GM21367 (cell line): ENCODE results near the gene ATF6B.
"Not testable (repeated sequence)": the region's sequence is repeated elsewhere in the genome, so short reads cannot be mapped to it uniquely, and the experiment has no call there.

ENCODE experiments used
- ATAC-seq: cut with Tn5 transposase; IDR thresholded peaks from one replicate; pipeline ENCODE4 v1.9.1; 2021; ENCODE audit not compliant: unreplicated experiment

Gene ATF6B

DNA sequence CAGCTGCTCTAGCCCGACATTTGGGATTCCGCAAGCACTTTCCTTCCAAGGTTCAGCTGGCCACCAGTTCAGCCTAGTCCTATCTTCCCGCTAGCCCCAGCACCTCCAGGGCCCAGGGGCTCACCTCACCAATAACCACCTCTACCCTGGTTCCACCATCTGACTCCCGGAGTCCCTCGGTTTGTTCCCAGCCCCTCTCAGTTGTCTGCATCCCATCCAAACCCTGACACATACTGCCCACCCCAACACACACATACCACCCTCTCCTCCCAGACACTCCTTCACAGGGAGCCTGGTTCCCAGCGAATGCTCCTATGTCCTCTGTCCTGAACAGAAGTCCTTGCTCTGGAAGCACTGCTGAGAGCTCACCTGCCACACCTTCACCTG is 19.3 kb downstream of the ATF6B start:
- ATAC-seq, result no peak

- ATAC-seq, result no peak
Observed at GRCh38 chr6:32108094-32108627, 19.9 kb downstream of the ATF6B start.

GRCh38 chr6:32107406-32107805 is 20.6 kb downstream of the ATF6B start:
- no peak for ATAC-seq

GRCh38 chr6:32105433-32105832 is 22.6 kb downstream of the ATF6B start:
- ATAC-seq, result no peak

DNA sequence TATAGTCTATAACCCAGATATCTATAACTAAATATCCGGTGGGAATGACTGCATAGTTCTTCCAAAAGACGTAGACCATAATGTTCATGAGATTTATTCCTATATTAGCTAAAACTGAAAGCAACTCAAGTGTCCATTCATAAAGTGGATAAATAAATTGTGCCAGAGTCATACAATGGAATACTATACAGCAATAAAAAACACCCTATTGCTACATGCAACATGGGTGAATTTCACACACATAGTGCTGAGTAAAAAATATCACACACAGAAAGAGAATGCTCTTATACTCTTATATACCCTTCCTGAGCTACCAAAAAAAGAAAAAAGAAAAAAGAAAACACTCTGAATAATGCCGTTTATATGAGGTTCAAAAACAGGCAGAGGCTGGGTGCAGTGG is 25.8 kb downstream of the ATF6B start:
- no peak for ATAC-seq

GRCh38 chr6:32100251-32100650 is 27.8 kb downstream of the ATF6B start:
- ATAC-seq, result not testable (repeated sequence)

GRCh38 chr6:32097364-32097763 is 30.7 kb downstream of the ATF6B start:
- ATAC-seq, result no peak

DNA sequence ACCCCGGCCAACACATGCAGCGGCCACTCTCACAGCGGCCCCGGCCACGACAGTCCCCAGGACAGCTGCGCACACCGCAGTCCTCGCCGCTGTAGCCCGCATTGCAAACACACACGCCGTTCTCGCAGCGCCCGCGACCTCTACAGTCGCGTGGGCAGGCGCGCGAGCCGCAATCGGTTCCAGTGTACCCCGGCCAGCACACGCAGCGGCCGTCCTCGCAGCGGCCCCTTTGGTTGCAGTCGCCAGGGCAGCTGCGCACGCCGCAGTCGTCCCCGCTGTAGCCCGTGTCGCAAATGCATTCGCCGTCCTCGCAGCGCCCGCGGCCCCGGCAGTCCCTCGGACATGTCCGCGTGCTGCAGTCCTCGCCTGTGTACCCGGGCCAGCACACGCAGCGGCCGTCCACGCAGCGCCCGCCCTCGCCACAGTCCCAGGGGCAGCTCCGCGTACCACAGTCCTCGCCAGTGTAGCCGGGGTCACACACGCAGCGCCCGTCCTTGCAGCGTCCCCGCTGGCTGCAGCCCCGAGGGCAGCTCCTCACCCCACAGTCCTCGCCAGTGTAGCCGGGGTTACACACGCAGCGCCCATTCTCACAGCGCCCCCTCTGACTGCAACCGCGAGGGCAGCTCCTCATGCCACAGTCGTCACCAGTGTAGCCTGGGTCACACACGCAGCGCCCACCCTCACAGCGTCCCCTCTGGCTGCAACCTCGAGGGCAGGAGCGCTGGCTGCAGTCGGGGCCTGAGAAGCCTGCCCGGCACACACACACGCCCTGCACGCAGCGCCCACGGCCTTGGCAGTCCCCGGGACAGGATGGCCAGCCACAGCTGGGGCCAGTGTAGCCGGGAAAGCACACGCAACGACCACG is 31.4 kb downstream of the ATF6B start:
- no peak for ATAC-seq

GRCh38 chr6:32096087-32096393 is 32.0 kb downstream of the ATF6B start:
- no peak for ATAC-seq

DNA sequence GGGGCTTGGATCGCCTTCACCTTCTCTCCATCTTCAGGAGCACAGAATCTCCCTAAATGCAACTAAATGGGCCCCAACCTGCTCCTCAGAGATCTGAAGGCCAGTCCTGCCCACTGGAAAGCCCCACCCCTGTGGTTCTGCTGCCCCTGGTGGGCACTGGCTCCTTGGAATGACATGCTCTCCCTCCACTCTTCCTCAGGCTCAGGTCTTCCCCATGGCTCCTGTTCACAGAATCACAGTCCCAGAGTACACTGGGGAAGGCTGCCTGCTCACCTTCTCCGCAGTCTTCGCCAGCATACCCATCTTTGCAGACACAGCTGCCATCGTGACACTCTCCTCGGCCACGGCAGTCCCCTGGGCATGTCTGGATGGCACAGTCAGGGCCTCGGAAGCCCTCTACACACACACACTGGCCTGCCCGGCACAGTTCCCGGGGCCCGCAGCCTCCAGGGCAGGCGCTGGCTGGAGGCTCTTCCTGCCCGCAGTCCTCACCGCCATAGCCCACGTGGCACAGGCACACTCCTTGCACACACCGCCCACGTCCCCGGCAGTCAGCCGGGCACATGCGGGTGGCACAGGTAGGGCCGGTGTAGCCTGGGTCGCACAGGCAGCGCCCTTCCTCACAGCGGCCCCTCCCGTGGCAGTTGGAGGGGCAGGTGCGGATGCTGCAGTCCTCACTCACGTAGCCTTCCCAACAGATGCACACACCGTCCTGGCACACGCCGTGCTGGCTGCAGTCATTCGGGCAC is 32.5 kb downstream of the ATF6B start:
- ATAC-seq, result no peak

GRCh38 chr6:32092760-32093497 is 35.1 kb downstream of the ATF6B start:
- no peak for ATAC-seq

DNA sequence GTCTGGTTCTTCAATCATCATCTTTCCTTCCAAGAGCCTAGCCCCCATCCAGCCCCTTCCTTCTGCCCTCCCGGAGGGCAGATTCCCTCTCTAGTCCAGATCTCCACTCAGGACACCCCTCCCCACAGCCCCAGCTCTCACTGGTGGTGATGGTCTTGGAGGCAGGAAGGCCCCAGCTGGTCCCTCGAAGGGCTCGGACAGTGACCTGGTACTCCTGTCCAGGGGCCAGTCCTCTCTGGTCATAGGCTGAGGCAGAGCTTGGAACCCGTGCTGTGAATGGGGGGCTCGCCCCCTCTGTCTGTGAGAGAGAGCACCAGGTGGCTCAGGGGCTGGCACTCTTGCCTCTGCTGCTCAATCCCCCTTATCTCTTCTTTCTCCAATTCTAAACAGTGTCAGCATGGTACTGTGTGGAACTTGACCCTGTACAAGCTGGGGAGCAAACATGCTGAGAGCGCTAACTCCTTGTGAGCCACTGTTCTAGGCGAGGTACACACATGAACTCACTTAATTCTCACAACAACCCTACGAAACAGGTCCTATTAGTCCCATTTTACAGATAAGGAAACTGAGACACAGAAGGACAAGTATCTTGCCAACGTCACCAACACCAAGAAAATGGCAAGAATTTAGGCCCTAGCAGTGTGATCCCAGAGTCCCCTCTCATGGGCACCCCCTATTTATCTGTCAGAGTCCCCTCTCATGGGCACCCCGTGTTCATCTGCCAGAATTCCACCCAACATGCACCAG is 38.8 kb downstream of the ATF6B start:
- ATAC-seq, result no peak

- ATAC-seq, result no peak
Observed at GRCh38 chr6:32088487-32089049, 39.5 kb downstream of the ATF6B start.

- ATAC-seq, result no peak
Observed at GRCh38 chr6:32087574-32088486, 40.2 kb downstream of the ATF6B start.

GRCh38 chr6:32086661-32087573 is 41.1 kb downstream of the ATF6B start:
- no peak for ATAC-seq

DNA sequence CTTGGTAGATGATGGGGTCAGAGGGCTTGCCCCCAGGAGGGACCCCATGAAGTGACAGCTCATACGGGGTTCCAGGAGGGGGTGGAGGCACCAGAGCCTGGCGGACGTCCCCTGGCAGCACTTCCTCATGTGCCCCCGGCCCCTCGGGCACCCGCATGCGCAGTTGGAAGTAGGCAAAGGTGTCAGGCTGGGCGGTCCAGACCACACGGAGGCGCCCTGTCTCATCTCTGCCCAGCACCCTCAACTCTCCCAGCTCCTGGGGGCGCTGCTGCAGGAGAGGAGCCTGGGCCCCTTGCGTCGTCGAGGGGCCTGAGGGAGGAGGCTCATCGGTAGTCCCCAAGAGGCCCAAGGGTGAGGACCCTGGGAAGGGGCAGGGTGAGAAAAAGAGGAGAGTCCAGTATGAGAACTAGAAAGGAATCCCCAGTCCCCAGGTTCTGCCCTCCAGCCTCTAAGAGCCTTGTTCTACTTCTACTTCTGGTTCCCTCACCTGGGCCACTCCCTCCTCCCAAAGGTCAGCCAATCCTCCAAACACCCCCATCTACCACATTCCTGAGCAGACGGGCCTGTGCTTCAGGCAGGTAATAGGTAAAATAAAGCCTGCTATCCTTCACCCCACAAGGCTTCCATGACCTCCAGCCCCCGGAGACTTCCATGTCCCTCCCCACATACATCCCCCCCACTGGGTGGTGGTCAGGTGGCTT is 42.1 kb downstream of the ATF6B start:
- no peak for ATAC-seq

- no peak for ATAC-seq
Observed at GRCh38 chr6:32084780-32085179, 43.3 kb downstream of the ATF6B start.
